Left ventricle myocardium inferior (tissue), 1 donor: ENCODE measurements around the gene DBF4B. TPM values are rescaled to one million over a fixed set of nuclear protein-coding genes. Genes with fewer than 3 reads are reported as not detected.

Experiments
- DNase-seq: peaks from one replicate; pipeline ENCODE4 v3.0.0-alpha.2; 2020
- H3K27ac ChIP-seq: fragments of 200-600 bp; replicated peaks from 2 replicates; pipeline ENCODE4 v1.8.0; 2021
- H3K27me3 ChIP-seq: fragments of 200-600 bp; 2 replicates; pipeline ENCODE4 v1.8.0; 2021; ENCODE audit warnings: low read depth
- H3K36me3 ChIP-seq: fragments of 200-600 bp; 2 replicates; pipeline ENCODE4 v1.8.0; 2021
- H3K4me1 ChIP-seq: fragments of 200-600 bp; 2 replicates; pipeline ENCODE4 v1.8.0; 2021
- H3K4me3 ChIP-seq: fragments of 200-600 bp; 2 replicates; pipeline ENCODE4 v1.8.0; 2021; ENCODE audit warnings: mild to moderate bottlenecking, moderate library complexity
- H3K9me3 ChIP-seq: fragments of 200-600 bp; replicated peaks from 2 replicates; pipeline ENCODE4 v1.8.0; 2021
- CTCF ChIP-seq: fragments of 200-600 bp; IDR thresholded peaks from 2 replicates; pipeline ENCODE4 v1.8.0; 2021; ENCODE audit warnings: antibody characterized with exemption, mild to moderate bottlenecking, borderline replicate concordance
- intact Hi-C: fragments of 100-400 bp; cut with micrococcal nuclease; formaldehyde crosslinking; loops from one replicate; pipeline ENCODE4 v1.11.0; 2022
- total RNA-seq: library from RNA; stranded (reverse); fragmentation: NEBNext Ultra II Directional; extraction: Animal tissue kit (Norgen Biotek cat#: 25700); gene quantifications from one replicate; pipeline ENCODE4 v1.2.1, GENCODE V29; 2021
- donor health status: DM: no; HTN: yes; CAD: no; lungs with severe emphysema.

Gene DBF4B
- total RNA-seq, 1 donor from 2014 or later, result 5.7 TPM

GRCh38 chr17:44793885-44794842, 85.7 kb downstream of the DBF4B start:
- H3K4me1 ChIP-seq, result peaks cover 58% of the 10 kb centered on the region
- H3K27ac ChIP-seq, result peak overlapping the region; percentile 86
- DNase-seq, result no peak
- peak overlapping the region; percentile 38 for H3K4me3 ChIP-seq
- H3K27me3 ChIP-seq, result no peaks in the 10 kb centered on the region
- peak; percentile 15 for TF ChIP-seq CTCF
- peaks cover 4% of the 10 kb centered on the region for H3K36me3 ChIP-seq
- intact Hi-C loops, result no loop called here
- H3K9me3 ChIP-seq, result no peaks in the 10 kb centered on the region

- peak overlapping the region; percentile 86 for H3K27ac ChIP-seq
- H3K36me3 ChIP-seq, result peaks cover 4% of the 10 kb centered on the region
- H3K4me1 ChIP-seq, result peaks cover 60% of the 10 kb centered on the region
- no peak for TF ChIP-seq CTCF
- intact Hi-C loops, result no loop called here
- H3K27me3 ChIP-seq, result no peaks in the 10 kb centered on the region
- H3K4me3 ChIP-seq, result peak overlapping the region; percentile 43
- no peaks in the 10 kb centered on the region for H3K9me3 ChIP-seq
- DNase-seq, result no peak
Observed at GRCh38 chr17:44794851-44795413, 86.5 kb downstream of the DBF4B start.

- no peak for TF ChIP-seq CTCF
- Histone ChIP-seq H3K36me3 (peaks cover 4% of the 10 kb centered on the region), H3K27me3 (no peaks in the 10 kb centered on the region), H3K4me1 (peaks cover 60% of the 10 kb centered on the region), H3K4me3 (peak overlapping the region; percentile 43), H3K9me3 (no peaks in the 10 kb centered on the region), H3K27ac (peak overlapping the region; percentile 86)
- intact Hi-C loops, result no loop called here
- DNase-seq, result no peak
Observed at GRCh38 chr17:44795421-44795820, 87.0 kb downstream of the DBF4B start.

- intact Hi-C loops, result no loop called here
- Histone ChIP-seq H3K27ac (peak overlapping the region; percentile 86), H3K9me3 (no peaks in the 10 kb centered on the region), H3K36me3 (peaks cover 4% of the 10 kb centered on the region), H3K4me1 (peaks cover 60% of the 10 kb centered on the region), H3K27me3 (no peaks in the 10 kb centered on the region), H3K4me3 (peak overlapping the region; percentile 43)
- no peak for DNase-seq
- TF ChIP-seq CTCF, result no peak
Observed at GRCh38 chr17:44795928-44796327, 87.5 kb downstream of the DBF4B start.

GRCh38 chr17:44796731-44797130, 88.3 kb downstream of the DBF4B start:
- TF ChIP-seq CTCF, result no peak
- Histone ChIP-seq H3K36me3 (peaks cover 6% of the 10 kb centered on the region), H3K4me1 (peaks cover 68% of the 10 kb centered on the region), H3K4me3 (peak overlapping the region; percentile 43), H3K27me3 (no peaks in the 10 kb centered on the region), H3K9me3 (no peaks in the 10 kb centered on the region), H3K27ac (peak overlapping the region; percentile 86)
- intact Hi-C loops, result no loop called here
- DNase-seq, result no peak
